KMS-11 (cell line): ENCODE results near the gene CNOT8.

Experiments
- H2AFZ ChIP-seq: fragments of 200-600 bp; sonication (generic); 2 replicates; pipeline ENCODE4 v1.6.1; 2016; ENCODE audit warnings: antibody characterized with exemption, mixed run types, low read depth
- H3K27ac ChIP-seq: fragments of 200-600 bp; sonication (generic); 2 replicates; pipeline ENCODE4 v1.6.1; 2016; ENCODE audit warnings: mild to moderate bottlenecking, mixed run types
- H3K27me3 ChIP-seq: fragments of 200-600 bp; sonication (generic); 2 replicates; pipeline ENCODE4 v1.6.1; 2017; ENCODE audit warnings: mild to moderate bottlenecking, low read depth, mixed run types, moderate library complexity; ENCODE audit not compliant: insufficient read depth
- H3K36me3 ChIP-seq: fragments of 200-600 bp; sonication (generic); 2 replicates; pipeline ENCODE4 v1.6.1; 2017; ENCODE audit warnings: mild to moderate bottlenecking, mixed run types; ENCODE audit not compliant: insufficient read depth
- H3K4me1 ChIP-seq: fragments of 200-600 bp; sonication (generic); 2 replicates; pipeline ENCODE4 v1.6.1; 2016; ENCODE audit warnings: mild to moderate bottlenecking, low read depth, mixed run types; ENCODE audit not compliant: poor library complexity, severe bottlenecking
- H3K4me2 ChIP-seq: fragments of 200-600 bp; sonication (generic); 2 replicates; pipeline ENCODE4 v1.7.0; 2016; ENCODE audit warnings: mild to moderate bottlenecking, mixed run types
- H3K4me3 ChIP-seq: fragments of 200-600 bp; sonication (generic); IDR thresholded peaks from 2 replicates; pipeline ENCODE4 v1.6.1; 2017; ENCODE audit warnings: low read depth, low read length, mixed read lengths; ENCODE audit not compliant: insufficient read depth
- H3K79me2 ChIP-seq: fragments of 200-600 bp; sonication (generic); 2 replicates; pipeline ENCODE4 v1.6.1; 2016; ENCODE audit warnings: low read depth, mixed run types; ENCODE audit not compliant: insufficient read depth
- H3K9ac ChIP-seq: fragments of 200-600 bp; sonication (generic); 2 replicates; pipeline ENCODE4 v1.6.1; 2016; ENCODE audit warnings: mild to moderate bottlenecking, mixed run types
- H4K20me1 ChIP-seq: fragments of 200-600 bp; sonication (generic); 2 replicates; pipeline ENCODE4 v1.6.1; 2016; ENCODE audit warnings: mild to moderate bottlenecking, mixed run types; ENCODE audit not compliant: insufficient read depth
- CTCF ChIP-seq: fragments of 200-600 bp; sonication (generic); conservative IDR thresholded peaks from 2 replicates; pipeline ENCODE4 v1.6.1; 2017; ENCODE audit warnings: low read depth, mild to moderate bottlenecking, antibody characterized with exemption, low read length, moderate library complexity, mixed read lengths

CNOT8 gene

GRCh38 chr5:154917757-154918156 lies 59.3 kb downstream of the CNOT8 start:
- Histone ChIP-seq H4K20me1 (no peaks in the 10 kb centered on the region), H3K4me2 (no peak overlapping the region), H3K36me3 (no peaks in the 10 kb centered on the region), H3K9ac (no peak overlapping the region), H2AFZ (no peak overlapping the region), H3K27ac (no peak overlapping the region), H3K27me3 (no peaks in the 10 kb centered on the region), H3K4me3 (no peak overlapping the region), H3K79me2 (no peaks in the 10 kb centered on the region), H3K4me1 (no peaks in the 10 kb centered on the region)
- TF ChIP-seq CTCF: no peak

GRCh38 chr5:154923441-154924430 lies 65.3 kb downstream of the CNOT8 start:
- Histone ChIP-seq H3K9ac (no peak overlapping the region), H3K4me2 (no peak overlapping the region), H2AFZ (no peak overlapping the region)

More at GRCh38 chr5:154923441-154924430, 65.3 kb downstream of the CNOT8 start:
- Histone ChIP-seq H3K27ac (no peak overlapping the region), H3K4me3 (no peak overlapping the region), H3K79me2 (no peaks in the 10 kb centered on the region), H3K36me3 (0 out of 2 replicates have a peak, but pooled peaks cover 4% of the 10 kb centered on the region), H3K27me3 (no peaks in the 10 kb centered on the region), H3K4me1 (no peaks in the 10 kb centered on the region), H4K20me1 (no peaks in the 10 kb centered on the region)
- no peak for TF ChIP-seq CTCF
